Measurements from ENCODE around the gene SLC8A1. TPM values are rescaled to one million over a fixed set of nuclear protein-coding genes. Genes with fewer than 3 reads are reported as not detected.

Gene SLC8A1
- total and polyA plus RNA-seq, 8 donors, result 5.4 to 39.7 (median 6.6) TPM

DNA sequence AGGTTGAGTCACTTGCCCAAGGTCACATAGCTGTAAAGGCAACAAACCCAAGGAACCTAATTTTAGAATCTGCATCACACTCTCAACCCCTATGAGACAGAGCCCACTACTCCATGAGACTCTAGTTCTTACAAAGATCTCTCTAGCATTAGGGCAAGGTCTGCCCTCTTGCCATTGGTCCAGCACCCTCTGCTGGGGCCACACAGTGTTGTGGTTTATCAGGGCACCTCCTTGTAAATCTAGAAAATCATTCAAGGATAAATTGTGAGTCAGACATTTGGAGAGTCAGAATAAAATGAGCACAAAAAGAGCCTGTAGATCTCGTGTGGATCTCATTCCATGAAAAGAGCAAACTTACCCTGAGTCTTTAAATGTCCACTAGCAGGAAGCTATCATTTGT is 91.2 kb downstream of the SLC8A1 start:
- intact Hi-C loops (cut with DNase I), result no loop called here
- TF ChIP-seq, protein P1, sequence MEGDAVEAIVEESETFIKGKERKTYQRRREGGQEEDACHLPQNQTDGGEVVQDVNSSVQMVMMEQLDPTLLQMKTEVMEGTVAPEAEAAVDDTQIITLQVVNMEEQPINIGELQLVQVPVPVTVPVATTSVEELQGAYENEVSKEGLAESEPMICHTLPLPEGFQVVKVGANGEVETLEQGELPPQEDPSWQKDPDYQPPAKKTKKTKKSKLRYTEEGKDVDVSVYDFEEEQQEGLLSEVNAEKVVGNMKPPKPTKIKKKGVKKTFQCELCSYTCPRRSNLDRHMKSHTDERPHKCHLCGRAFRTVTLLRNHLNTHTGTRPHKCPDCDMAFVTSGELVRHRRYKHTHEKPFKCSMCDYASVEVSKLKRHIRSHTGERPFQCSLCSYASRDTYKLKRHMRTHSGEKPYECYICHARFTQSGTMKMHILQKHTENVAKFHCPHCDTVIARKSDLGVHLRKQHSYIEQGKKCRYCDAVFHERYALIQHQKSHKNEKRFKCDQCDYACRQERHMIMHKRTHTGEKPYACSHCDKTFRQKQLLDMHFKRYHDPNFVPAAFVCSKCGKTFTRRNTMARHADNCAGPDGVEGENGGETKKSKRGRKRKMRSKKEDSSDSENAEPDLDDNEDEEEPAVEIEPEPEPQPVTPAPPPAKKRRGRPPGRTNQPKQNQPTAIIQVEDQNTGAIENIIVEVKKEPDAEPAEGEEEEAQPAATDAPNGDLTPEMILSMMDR (IDR thresholded peaks at IDR 0.05), result no peak
- H3K36me3 ChIP-seq, result no peaks in the 10 kb centered on the region
- ATAC-seq (no peak), DNase-seq (no peak)
- no peak overlapping the region for H3K4me3 ChIP-seq
- H3K27me3 ChIP-seq, result no peaks in the 10 kb centered on the region
- H3K27ac ChIP-seq, result no peak overlapping the region
- H3K4me1 ChIP-seq, result peaks cover 0 to 8% of the 10 kb centered on the region in 2 donors
- no peaks in the 10 kb centered on the region for H3K9me3 ChIP-seq

DNA sequence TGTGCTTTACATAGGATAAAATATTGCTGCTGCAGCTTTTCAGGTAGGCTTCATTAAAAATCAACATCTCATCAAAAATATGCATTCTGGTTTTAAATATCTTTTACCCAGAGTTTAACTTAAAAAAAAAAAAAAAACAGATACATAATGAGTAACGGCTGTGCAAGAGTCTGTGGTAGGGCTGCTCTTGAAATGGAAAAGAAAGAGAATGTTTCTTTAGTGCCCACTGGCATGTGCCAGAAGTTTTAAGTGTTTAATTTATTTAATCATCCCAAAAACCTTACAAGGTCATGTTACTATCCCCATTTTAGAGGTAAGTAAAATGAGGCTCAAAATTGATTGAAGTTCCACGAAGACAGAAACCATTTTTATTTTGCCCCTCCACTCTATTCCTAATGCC is 92.1 kb downstream of the SLC8A1 start:
- TF ChIP-seq, protein P1 (IDR thresholded peaks at IDR 0.05), result no peak
- Histone ChIP-seq H3K36me3 (no peaks in the 10 kb centered on the region), H3K27ac (no peak overlapping the region), H3K4me3 (no peak overlapping the region), H3K27me3 (no peaks in the 10 kb centered on the region), H3K9me3 (no peaks in the 10 kb centered on the region), H3K4me1 (peaks cover 0 to 3% of the 10 kb centered on the region in 2 donors)
- DNase-seq, result no peak
- ATAC-seq, result no peak
- intact Hi-C loops (cut with DNase I), result no loop called here

DNA sequence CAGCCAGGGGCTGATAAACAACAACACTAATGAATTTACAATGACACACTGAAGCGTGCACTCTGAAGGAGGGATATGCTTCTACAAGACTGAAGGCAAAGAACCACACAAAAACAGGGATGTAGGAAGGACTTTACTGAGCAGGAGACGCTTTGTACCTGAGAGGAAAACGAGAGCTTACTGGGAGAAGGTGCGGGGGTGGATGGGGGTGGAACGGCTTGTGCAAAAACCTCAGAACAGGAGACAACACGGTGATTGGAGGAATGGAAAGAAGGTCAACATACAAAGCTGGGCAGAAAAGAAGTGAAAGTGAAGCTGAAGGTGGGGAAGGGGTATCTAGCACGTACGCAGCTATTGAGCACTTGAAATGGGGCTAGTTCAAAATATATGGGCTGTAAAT is 93.1 kb downstream of the SLC8A1 start:
- Histone ChIP-seq H3K27me3 (no peaks in the 10 kb centered on the region), H3K9me3 (no peaks in the 10 kb centered on the region), H3K27ac (no peak overlapping the region), H3K4me3 (no peak overlapping the region), H3K4me1 (peaks cover 0 to 2% of the 10 kb centered on the region in 2 donors), H3K36me3 (no peaks in the 10 kb centered on the region)
- ATAC-seq (no peak), DNase-seq (no peak)
- intact Hi-C loops (cut with DNase I), result no loop called here
- TF ChIP-seq, protein P1 (IDR thresholded peaks at IDR 0.05), result no peak

DNA sequence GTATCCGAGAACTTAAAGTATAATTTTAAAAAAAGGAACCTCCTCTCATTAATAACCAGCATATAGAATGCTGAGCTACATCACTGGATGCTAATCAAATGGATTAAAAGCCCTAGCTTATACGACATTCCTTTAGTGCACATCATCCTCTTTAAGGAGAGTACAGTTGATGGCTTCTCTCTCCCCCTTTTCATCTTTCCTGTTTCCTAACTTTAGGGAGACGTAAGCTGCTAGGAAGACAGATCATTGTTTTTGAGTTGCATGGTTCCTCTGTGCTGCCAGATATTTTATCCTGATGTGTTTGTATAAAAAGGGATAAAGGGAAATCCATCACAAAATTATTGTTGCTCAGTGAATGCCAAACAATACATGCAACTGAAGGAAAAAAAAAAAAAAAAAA is 94.2 kb downstream of the SLC8A1 start:
- H3K4me1 ChIP-seq, result peaks cover 0 to 14% of the 10 kb centered on the region in 2 donors
- DNase-seq (no peak), ATAC-seq (no peak)
- TF ChIP-seq, protein P1 (IDR thresholded peaks at IDR 0.05), result no peak
- H3K27me3 ChIP-seq, result no peaks in the 10 kb centered on the region
- no peak overlapping the region for H3K27ac ChIP-seq
- intact Hi-C loops (cut with DNase I), result no loop called here
- no peaks in the 10 kb centered on the region for H3K36me3 ChIP-seq
- no peaks in the 10 kb centered on the region for H3K9me3 ChIP-seq
- no peak overlapping the region for H3K4me3 ChIP-seq

DNA sequence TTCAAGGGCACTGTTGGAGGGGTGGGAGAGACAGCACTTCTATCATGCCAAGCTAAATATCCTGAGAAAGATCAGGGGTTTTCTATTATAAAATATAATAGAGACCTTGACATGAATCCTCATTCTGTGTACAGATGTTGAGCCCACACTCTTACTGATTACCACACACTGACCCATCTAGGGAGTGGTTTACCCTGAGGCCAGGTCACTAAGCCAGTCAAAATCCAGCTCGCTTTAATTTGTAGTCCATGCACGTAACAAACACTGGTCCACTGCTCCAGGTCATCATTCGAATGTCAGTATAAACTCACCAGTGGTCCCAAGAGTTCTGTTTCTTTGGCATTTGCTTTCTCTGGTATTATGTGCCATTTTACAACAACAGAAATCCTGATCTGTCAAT is 96.4 kb downstream of the SLC8A1 start:
- no peak overlapping the region for H3K27ac ChIP-seq
- no peak for DNase-seq
- no peak overlapping the region for H3K4me3 ChIP-seq
- H3K36me3 ChIP-seq, result no peaks in the 10 kb centered on the region
- intact Hi-C loops (cut with DNase I), result no loop called here
- H3K9me3 ChIP-seq, result no peaks in the 10 kb centered on the region
- no peak for ATAC-seq
- TF ChIP-seq, protein P1 (IDR thresholded peaks at IDR 0.05), result no peak
- H3K4me1 ChIP-seq, result peaks cover 0 to 24% of the 10 kb centered on the region in 2 donors
- H3K27me3 ChIP-seq, result no peaks in the 10 kb centered on the region

All from left lung (tissue), 10 donors.